HEK293T (cell line): Measurements from ENCODE around the gene SVIL.

Source experiments
- ARNT ChIP-seq: fragments of 450-650 bp; IDR thresholded peaks from 2 replicates; pipeline ENCODE4 v1.6.1; 2017; ENCODE audit warnings: mild to moderate bottlenecking
- BHLHE40 ChIP-seq: fragments of 450-650 bp; IDR thresholded peaks from 2 replicates; pipeline ENCODE4 v1.6.1; 2016; ENCODE audit warnings: mild to moderate bottlenecking, moderate library complexity, borderline replicate concordance
- CTBP1 ChIP-seq: fragments of 450-650 bp; IDR thresholded peaks from 2 replicates; pipeline ENCODE4 v1.6.1; 2016; ENCODE audit warnings: borderline replicate concordance
- ELF4 ChIP-seq: fragments of 450-650 bp; IDR thresholded peaks from 2 replicates; pipeline ENCODE4 v1.6.1; 2017; ENCODE audit warnings: antibody characterized with exemption
- FOXM1 ChIP-seq: fragments of 450-650 bp; IDR thresholded peaks from 2 replicates; pipeline ENCODE4 v1.6.1; 2017; ENCODE audit warnings: mild to moderate bottlenecking, borderline replicate concordance
- SUZ12 ChIP-seq: fragments of 450-650 bp; IDR thresholded peaks from 2 replicates; pipeline ENCODE4 v1.6.1; 2016; ENCODE audit warnings: mild to moderate bottlenecking
- ZNF384 ChIP-seq: fragments of 450-650 bp; IDR thresholded peaks from 2 replicates; pipeline ENCODE4 v1.6.1; 2016
- TF ChIP-seq, protein P1 (sequence below): fragments of 450-650 bp; IDR thresholded peaks from 2 replicates; pipeline ENCODE4 v1.6.1; 2016

- no peak for TF ChIP-seq SUZ12
- no peak for TF ChIP-seq ARNT
- TF ChIP-seq FOXM1 = no peak
- TF ChIP-seq ELF4 = no peak
- no peak for TF ChIP-seq ZNF384
- no peak for TF ChIP-seq BHLHE40
- TF ChIP-seq, protein P1, sequence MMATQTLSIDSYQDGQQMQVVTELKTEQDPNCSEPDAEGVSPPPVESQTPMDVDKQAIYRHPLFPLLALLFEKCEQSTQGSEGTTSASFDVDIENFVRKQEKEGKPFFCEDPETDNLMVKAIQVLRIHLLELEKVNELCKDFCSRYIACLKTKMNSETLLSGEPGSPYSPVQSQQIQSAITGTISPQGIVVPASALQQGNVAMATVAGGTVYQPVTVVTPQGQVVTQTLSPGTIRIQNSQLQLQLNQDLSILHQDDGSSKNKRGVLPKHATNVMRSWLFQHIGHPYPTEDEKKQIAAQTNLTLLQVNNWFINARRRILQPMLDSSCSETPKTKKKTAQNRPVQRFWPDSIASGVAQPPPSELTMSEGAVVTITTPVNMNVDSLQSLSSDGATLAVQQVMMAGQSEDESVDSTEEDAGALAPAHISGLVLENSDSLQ = no peak
- no peak for TF ChIP-seq CTBP1
Observed at GRCh38 chr10:29530112-29530976, 104.4 kb downstream of the SVIL start.
